HepG2 (cell line): ENCODE results near the gene ART3. TPM values are rescaled to one million over a fixed set of nuclear protein-coding genes. Genes with fewer than 3 reads are reported as not detected.
A peak's percentile ranks its signal among the peaks of the same experiment; 100 is the strongest.
"Not testable (repeated sequence)": the region's sequence is repeated elsewhere in the genome, so short reads cannot be mapped to it uniquely, and the experiment has no call there.

ENCODE experiments used
- ATAC-seq: fragments of 200-7000 bp; cut with Tn5 transposase; 3 replicates; pipeline ENCODE4 v1.9.1; 2020; ENCODE audit warnings: mild to moderate bottlenecking, moderate library complexity
- BruUV-seq: library from RNA; stranded (reverse); fragments of 400-500 nt; replicated peaks from 2 replicates; lab custom pipeline; 2021; lab: Mats Ljungman, UMichigan
- CTCF ChIA-PET: fragments of 300-600 bp; formaldehyde crosslinking; extraction: SDS; loops from one replicate; lab custom pipeline; 2021; ENCODE audit warnings: low total read pairs, inconsistent platforms, low intra/inter-chr PET ratio; lab: Yijun Ruan, JAX
- POLR2A ChIA-PET: fragments of 350-600 bp; sonication (Branson Sonifier 250); formaldehyde crosslinking; loops from one replicate; lab custom pipeline; 2020; ENCODE audit warnings: antibody characterized with exemption, inconsistent platforms; lab: Yijun Ruan, JAX
- DNase-seq: peaks from one replicate; pipeline ENCODE4 v3.0.0-alpha.2; 2015; ENCODE audit warnings: low spot score
- FAIRE-seq: peaks from 3 replicates; lab custom pipeline; 2011; peaks lifted over from hg19 to GRCh38; lab: Jason Lieb, UNC
- H2AFZ ChIP-seq: one replicate; pipeline ENCODE4 v1.6.1; 2011; ENCODE audit warnings: low read length, inconsistent platforms
- H3K27ac ChIP-seq: fragments of 300-600 bp; 3 replicates; pipeline ENCODE4 v1.8.0; 2011; ENCODE audit warnings: mixed run types, mild to moderate bottlenecking, mixed read lengths, low read length, inconsistent platforms; ENCODE audit not compliant: insufficient read depth; ENCODE audit errors: extremely low read length
- H3K27me3 ChIP-seq, 2 experiments: fragments of 200-600 bp in 1 of 2; 2 replicates in 1 of 2; 3 replicates in 1 of 2; pipeline versions ENCODE4 v1.6.0 to v1.8.0; 2011; ENCODE audit warnings: low read length in 2 of 2, mild to moderate bottlenecking in 2 of 2, moderate library complexity in 2 of 2, inconsistent platforms in 1 of 2; ENCODE audit not compliant: insufficient read depth in 2 of 2, control insufficient read depth in 1 of 2
- H3K36me3 ChIP-seq, 2 experiments: fragments of 200-600 bp in 1 of 2; replicated peaks in 1 of 2; 2 replicates in 1 of 2; 3 replicates in 1 of 2; pipeline versions ENCODE4 v1.5.1 to v1.8.0; 2011; ENCODE audit warnings: low read length in 2 of 2, inconsistent platforms in 1 of 2; ENCODE audit not compliant: insufficient read depth in 2 of 2, control insufficient read depth in 1 of 2
- H3K4me1 ChIP-seq: 2 replicates; pipeline ENCODE4 v1.5.1; 2012; ENCODE audit warnings: low read length, inconsistent platforms; ENCODE audit not compliant: insufficient read depth
- H3K4me2 ChIP-seq: 2 replicates; pipeline ENCODE4 v1.6.0; 2011; ENCODE audit warnings: low read depth, low read length, inconsistent platforms
- H3K4me3 ChIP-seq, 3 experiments: fragments of 200-600 bp in 1 of 3; sonication (generic), shearing (Covaris generic) in 1 of 3; replicated peaks in 1 of 3; 2 replicates each; pipeline ENCODE4 v1.5.1; 2011 to 2016; ENCODE audit warnings: low read length in 3 of 3, inconsistent platforms in 2 of 3, low read depth in 2 of 3, mild to moderate bottlenecking in 2 of 3, control low read depth in 1 of 3, mixed read lengths in 1 of 3; ENCODE audit not compliant: insufficient read depth in 1 of 3
- H3K79me2 ChIP-seq: one replicate; pipeline ENCODE4 v1.6.1; 2011; ENCODE audit warnings: low read length, inconsistent platforms; ENCODE audit not compliant: insufficient read depth
- H3K9ac ChIP-seq: 2 replicates; pipeline ENCODE4 v1.6.0; 2011; ENCODE audit warnings: mild to moderate bottlenecking, low read depth, low read length, inconsistent platforms; ENCODE audit not compliant: insufficient read depth
- H3K9me3 ChIP-seq: 2 replicates; pipeline ENCODE4 v1.5.1; 2012; ENCODE audit warnings: mild to moderate bottlenecking, low read length
- H4K20me1 ChIP-seq: 2 replicates; pipeline ENCODE4 v1.6.0; 2011; ENCODE audit warnings: inconsistent platforms, mild to moderate bottlenecking, low read length, moderate library complexity; ENCODE audit not compliant: insufficient read depth
- ZNF121 ChIP-seq: sonication (generic); formaldehyde crosslinking; IDR thresholded peaks from 2 replicates; pipeline ENCODE4 v1.5.0; 2020; ENCODE audit warnings: mild to moderate bottlenecking, missing genetic modification reagents
- ZNF615 ChIP-seq: sonication (generic); formaldehyde crosslinking; IDR thresholded peaks from 2 replicates; pipeline ENCODE4 v1.5.0; 2020; ENCODE audit warnings: mild to moderate bottlenecking, missing genetic modification reagents, borderline replicate concordance
- ZNF75D ChIP-seq: sonication (generic); formaldehyde crosslinking; IDR thresholded peaks from 2 replicates; pipeline ENCODE4 v1.8.1; 2023; ENCODE audit warnings: missing genetic modification reagents, mild to moderate bottlenecking, borderline replicate concordance
- ZNF788 ChIP-seq: sonication (generic); formaldehyde crosslinking; IDR thresholded peaks from 2 replicates; pipeline ENCODE4 v1.5.0; 2020; ENCODE audit warnings: mild to moderate bottlenecking, missing genetic modification reagents, borderline replicate concordance
- WGBS: methylation state at CpG from one replicate; pipeline ENCODE4 v1.1.6; 2017; ENCODE audit warnings: low lambda C conversion rate; 5-methylcytosine and 5-hydroxymethylcytosine counted together
- in situ Hi-C: cut with HindIII; loops from 2 replicates; pipeline ENCODE4 v1.10.0; 2017; ENCODE audit warnings: low pct_unique_long_range_greater_than_20kb; ENCODE audit not compliant: extremely low pct_ligation_motif_present
- intact Hi-C: fragments of 100-400 bp; cut with micrococcal nuclease; formaldehyde crosslinking; loops from one replicate; pipeline ENCODE4 v1.10.0; 2022; ENCODE audit not compliant: unreplicated experiment
- polyA plus RNA-seq, 8 experiments: library from polyadenylated mRNA; depleted of rRNA in 3 of 8; stranded (reverse) in 7 of 8; unstranded in 1 of 8; fragments of >200 nt; fragmentation: Illumina TruSeq in 4 of 8; extraction: Trizol in 4 of 8; gene quantifications; 2 replicates each; pipeline versions ENCODE4 v1.2.1 to v1.2.3, GENCODE V29; 2011 to 2016; ENCODE audit warnings: low read depth in 4 of 8, missing spikeins in 1 of 8, mixed read lengths in 1 of 8; ENCODE audit not compliant: insufficient read depth in 1 of 8
- total RNA-seq, 5 experiments: library from RNA; depleted of rRNA; stranded (reverse); fragments of >200 nt; fragmentation: Illumina TruSeq; extraction: Trizol; gene quantifications; 2 replicates each; pipeline ENCODE4 v1.2.3, GENCODE V29; 2016; ENCODE audit warnings: low read depth in 1 of 5
- TF ChIP-seq, protein P1 (sequence below): sonication (generic); formaldehyde crosslinking; IDR thresholded peaks from 2 replicates; pipeline ENCODE4 v1.4.0; 2020; ENCODE audit warnings: mild to moderate bottlenecking, missing genetic modification reagents, borderline replicate concordance

ART3 gene
- total and polyA plus RNA-seq, 2 of the 13 experiments (the other 11 are each of a cell fraction or from before 2014, with no cell fraction given): not detected

DNA sequence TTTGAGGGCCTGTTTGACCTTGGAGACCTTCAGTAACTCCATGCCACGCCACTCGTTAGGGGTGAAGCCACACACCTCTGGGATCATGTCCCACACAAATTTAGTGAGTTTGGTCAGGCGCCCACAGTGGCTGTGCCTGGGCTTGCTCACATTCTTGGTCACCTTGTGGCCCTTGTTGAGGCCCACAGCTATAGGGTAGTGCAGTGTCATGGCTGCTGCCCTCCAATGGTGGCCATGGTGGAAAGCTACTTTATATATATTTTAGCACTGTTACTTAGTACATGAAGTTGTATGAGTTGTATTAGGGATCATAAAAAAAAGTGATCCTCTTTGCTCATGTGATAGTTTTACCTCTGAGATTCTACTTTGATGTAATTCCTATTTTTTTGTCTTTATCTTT lies 37.7 kb upstream of the ART3 start (continued):
- TF ChIP-seq, protein P1, sequence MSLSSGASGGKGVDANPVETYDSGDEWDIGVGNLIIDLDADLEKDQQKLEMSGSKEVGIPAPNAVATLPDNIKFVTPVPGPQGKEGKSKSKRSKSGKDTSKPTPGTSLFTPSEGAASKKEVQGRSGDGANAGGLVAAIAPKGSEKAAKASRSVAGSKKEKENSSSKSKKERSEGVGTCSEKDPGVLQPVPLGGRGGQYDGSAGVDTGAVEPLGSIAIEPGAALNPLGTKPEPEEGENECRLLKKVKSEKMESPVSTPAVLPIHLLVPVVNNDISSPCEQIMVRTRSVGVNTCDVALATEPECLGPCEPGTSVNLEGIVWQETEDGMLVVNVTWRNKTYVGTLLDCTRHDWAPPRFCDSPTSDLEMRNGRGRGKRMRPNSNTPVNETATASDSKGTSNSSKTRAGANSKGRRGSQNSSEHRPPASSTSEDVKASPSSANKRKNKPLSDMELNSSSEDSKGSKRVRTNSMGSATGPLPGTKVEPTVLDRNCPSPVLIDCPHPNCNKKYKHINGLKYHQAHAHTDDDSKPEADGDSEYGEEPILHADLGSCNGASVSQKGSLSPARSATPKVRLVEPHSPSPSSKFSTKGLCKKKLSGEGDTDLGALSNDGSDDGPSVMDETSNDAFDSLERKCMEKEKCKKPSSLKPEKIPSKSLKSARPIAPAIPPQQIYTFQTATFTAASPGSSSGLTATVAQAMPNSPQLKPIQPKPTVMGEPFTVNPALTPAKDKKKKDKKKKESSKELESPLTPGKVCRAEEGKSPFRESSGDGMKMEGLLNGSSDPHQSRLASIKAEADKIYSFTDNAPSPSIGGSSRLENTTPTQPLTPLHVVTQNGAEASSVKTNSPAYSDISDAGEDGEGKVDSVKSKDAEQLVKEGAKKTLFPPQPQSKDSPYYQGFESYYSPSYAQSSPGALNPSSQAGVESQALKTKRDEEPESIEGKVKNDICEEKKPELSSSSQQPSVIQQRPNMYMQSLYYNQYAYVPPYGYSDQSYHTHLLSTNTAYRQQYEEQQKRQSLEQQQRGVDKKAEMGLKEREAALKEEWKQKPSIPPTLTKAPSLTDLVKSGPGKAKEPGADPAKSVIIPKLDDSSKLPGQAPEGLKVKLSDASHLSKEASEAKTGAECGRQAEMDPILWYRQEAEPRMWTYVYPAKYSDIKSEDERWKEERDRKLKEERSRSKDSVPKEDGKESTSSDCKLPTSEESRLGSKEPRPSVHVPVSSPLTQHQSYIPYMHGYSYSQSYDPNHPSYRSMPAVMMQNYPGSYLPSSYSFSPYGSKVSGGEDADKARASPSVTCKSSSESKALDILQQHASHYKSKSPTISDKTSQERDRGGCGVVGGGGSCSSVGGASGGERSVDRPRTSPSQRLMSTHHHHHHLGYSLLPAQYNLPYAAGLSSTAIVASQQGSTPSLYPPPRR (CRISPR knock-in tag): no peak
- TF ChIP-seq ZNF121 (CRISPR knock-in tag): no peak
- no peak for TF ChIP-seq ZNF615
- no peak for TF ChIP-seq ZNF75D
- TF ChIP-seq ZNF788 (CRISPR knock-in tag): no peak

DNA sequence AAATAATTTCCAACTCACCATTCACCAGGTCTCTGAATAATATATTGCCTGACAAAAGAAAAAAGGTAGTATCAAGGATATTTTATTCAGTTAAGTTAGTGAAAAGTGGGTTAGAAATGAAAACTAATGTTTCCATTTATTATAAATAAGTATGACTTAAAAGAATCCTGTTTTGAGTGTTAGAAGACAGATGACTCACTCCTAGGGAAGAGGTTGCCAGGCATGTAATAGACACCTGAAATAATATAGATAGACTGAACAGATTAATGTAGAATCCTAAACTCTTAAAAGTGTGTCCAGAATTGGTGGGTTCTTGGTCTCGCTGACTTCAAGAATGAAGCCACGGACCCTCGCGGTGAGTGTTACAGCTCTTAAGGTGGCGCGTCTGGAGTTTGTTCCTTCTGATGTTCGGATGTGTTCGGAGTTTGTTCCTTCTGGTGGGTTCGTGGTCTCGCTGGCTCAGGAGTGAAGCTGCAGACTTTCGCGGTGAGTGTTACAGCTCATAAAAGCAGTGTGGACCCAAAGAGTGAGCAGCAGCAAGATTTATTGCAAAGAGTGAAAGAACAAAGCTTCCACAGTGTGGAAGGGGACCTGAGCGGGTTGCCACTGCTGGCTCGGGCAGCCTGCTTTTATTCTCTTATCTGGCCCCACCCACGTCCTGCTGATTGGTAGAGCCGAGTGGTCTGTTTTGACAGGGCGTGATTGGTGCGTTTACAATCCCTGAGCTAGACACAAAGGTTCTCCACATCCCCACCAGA lies 32.1 kb upstream of the ART3 start:
- BruUV-seq: TSS peak; percentile 78

DNA sequence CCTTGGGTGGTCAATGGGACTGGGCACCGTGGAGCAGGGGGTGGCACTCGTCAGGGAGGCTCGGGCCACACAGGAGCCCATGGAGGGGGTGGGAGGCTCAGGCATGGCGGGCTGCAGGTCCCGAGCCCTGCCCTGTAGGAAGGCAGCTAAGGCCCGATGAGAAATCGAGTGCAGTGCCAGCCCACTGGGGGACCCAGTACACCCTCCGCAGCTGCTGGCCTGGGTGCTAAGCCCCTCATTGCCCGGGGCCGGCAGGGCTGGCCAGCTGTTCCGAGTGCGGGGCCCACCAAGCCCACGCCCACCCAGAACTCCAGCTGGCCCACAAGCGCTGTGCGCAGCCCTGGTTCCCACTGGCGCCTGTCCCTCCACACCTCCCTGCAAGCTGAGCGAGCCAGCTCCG lies 31.2 kb upstream of the ART3 start:
- DNase-seq, POLR2A ChIA-PET, ATAC-seq, intact Hi-C loops, H3K4me3 ChIP-seq, H3K4me2 ChIP-seq, H3K4me1 ChIP-seq, H3K9ac ChIP-seq, H4K20me1 ChIP-seq, FAIRE-seq, H3K9me3 ChIP-seq, H2AFZ ChIP-seq, H3K27me3 ChIP-seq, CTCF ChIA-PET, in situ Hi-C loops, H3K27ac ChIP-seq, H3K36me3 ChIP-seq, BruUV-seq, H3K79me2 ChIP-seq: not testable (repeated sequence)
- no CpG with 5 or more reads among the region's 18 CpGs for WGBS

More for the DNA sequence above, 32.1 kb upstream of the ART3 start:
- intact Hi-C loops, H2AFZ ChIP-seq, H3K79me2 ChIP-seq, H3K9ac ChIP-seq, H3K4me2 ChIP-seq, CTCF ChIA-PET, H4K20me1 ChIP-seq, H3K27me3 ChIP-seq, POLR2A ChIA-PET, DNase-seq, ATAC-seq, H3K36me3 ChIP-seq, H3K27ac ChIP-seq, H3K4me3 ChIP-seq, FAIRE-seq, in situ Hi-C loops, H3K4me1 ChIP-seq, H3K9me3 ChIP-seq: not testable (repeated sequence)
- 88% methylated on average over 12 of the region's 18 CpGs for WGBS
